ENCODE measurements around the gene HHEX.
"Not testable (repeated sequence)": the region's sequence is repeated elsewhere in the genome, so short reads cannot be mapped to it uniquely, and the experiment has no call there.

HHEX gene

DNA sequence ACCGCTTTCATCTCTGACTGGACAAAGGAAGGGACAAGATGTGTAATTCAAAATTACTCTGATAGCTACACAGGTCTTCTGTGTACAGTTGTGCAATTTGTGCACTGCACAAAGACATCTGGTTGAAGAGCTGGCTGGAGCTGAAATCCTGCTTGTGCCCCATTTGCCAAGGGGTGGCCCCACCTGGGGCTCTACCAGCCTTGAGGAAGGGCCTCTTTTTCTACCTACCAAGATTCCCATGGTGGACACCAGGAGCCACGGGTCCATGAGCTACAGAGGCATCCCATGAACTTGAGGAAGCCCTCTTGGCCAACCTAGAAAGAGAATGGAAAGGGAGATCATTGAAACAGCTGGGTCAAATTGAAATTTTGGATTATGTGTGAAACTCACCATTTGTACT, 43.2 kb downstream of the HHEX start:
- no peak for DNase-seq (ENCODE audit: low read depth)
- TF ChIP-seq, protein P1, sequence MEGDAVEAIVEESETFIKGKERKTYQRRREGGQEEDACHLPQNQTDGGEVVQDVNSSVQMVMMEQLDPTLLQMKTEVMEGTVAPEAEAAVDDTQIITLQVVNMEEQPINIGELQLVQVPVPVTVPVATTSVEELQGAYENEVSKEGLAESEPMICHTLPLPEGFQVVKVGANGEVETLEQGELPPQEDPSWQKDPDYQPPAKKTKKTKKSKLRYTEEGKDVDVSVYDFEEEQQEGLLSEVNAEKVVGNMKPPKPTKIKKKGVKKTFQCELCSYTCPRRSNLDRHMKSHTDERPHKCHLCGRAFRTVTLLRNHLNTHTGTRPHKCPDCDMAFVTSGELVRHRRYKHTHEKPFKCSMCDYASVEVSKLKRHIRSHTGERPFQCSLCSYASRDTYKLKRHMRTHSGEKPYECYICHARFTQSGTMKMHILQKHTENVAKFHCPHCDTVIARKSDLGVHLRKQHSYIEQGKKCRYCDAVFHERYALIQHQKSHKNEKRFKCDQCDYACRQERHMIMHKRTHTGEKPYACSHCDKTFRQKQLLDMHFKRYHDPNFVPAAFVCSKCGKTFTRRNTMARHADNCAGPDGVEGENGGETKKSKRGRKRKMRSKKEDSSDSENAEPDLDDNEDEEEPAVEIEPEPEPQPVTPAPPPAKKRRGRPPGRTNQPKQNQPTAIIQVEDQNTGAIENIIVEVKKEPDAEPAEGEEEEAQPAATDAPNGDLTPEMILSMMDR (conservative IDR thresholded peaks at IDR 0.05; ENCODE audit: control insufficient read depth, insufficient read depth, low read depth, low read length), result no peak
- no peak overlapping the region for H3K4me3 ChIP-seq (ENCODE audit: control insufficient read depth, low read depth, low read length)

DNA sequence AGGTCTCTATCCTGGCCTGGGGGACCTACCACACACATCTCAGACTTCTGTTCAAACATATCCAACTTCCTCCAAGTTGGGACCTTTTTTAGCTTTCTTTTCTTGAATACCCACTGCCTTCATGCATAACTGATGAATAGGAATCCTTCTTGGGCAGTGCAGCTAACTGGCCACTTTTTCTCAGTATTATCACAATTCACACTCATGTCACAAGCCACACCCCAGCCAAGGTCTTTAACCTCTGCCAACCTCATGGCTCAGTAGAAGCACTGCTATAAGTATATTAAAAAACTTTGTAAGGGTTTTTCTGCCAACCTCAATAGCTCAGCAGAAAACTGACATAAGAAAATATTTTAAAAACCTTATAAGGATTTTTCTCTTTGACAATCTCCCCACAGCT, 44.5 kb downstream of the HHEX start:
- no peak overlapping the region for H3K4me3 ChIP-seq (ENCODE audit: control insufficient read depth, low read depth, low read length)
- TF ChIP-seq, protein P1 (conservative IDR thresholded peaks at IDR 0.05; ENCODE audit: control insufficient read depth, insufficient read depth, low read depth, low read length), result no peak
- DNase-seq (ENCODE audit: low read depth), result no peak

DNA sequence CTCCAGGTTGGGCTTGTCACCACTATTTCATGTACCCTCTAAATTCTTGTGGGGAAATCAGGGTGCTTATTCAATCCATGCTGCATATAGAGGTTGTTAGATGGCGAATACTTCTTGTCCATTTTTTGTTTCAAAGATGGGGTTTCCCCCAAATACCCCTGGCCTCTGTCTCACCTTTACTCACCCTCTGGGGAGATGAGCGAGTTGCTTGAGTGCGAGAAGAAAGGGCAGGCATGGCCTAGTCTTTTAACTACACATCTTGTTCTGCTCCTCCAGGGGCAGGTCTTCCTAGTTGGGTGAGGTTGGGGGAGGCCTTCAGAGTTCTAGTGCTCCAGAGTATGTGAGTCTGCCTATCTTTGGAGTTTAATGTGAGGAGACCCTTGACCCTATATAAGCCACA, 46.2 kb downstream of the HHEX start:
- no peak overlapping the region for H3K4me3 ChIP-seq (ENCODE audit: control insufficient read depth, low read depth, low read length)
- no peak for DNase-seq (ENCODE audit: low read depth)
- TF ChIP-seq, protein P1 (conservative IDR thresholded peaks at IDR 0.05; ENCODE audit: control insufficient read depth, insufficient read depth, low read depth, low read length), result no peak

DNA sequence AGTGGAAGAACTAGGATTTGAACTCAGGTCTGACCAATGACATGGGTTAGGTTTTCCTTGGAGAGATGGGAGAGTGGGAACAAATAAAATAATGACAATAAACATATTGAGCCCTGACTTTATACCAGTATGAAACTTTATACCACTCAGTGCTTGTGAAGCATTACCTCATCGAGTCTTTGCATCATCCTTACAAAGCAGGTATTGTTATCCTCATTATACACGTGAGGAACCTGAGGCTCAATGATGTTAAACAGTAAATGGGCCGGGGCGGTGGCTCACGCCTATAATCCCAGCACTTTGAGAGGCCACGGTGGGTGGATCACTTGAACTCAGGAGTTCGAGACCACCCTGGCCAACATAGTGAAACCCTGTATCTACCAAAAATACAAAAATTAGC, 47.7 kb downstream of the HHEX start:
- no peak overlapping the region for H3K4me3 ChIP-seq (ENCODE audit: control insufficient read depth, low read depth, low read length)
- TF ChIP-seq, protein P1 (conservative IDR thresholded peaks at IDR 0.05; ENCODE audit: control insufficient read depth, insufficient read depth, low read depth, low read length), result no peak
- no peak for DNase-seq (ENCODE audit: low read depth)

DNA sequence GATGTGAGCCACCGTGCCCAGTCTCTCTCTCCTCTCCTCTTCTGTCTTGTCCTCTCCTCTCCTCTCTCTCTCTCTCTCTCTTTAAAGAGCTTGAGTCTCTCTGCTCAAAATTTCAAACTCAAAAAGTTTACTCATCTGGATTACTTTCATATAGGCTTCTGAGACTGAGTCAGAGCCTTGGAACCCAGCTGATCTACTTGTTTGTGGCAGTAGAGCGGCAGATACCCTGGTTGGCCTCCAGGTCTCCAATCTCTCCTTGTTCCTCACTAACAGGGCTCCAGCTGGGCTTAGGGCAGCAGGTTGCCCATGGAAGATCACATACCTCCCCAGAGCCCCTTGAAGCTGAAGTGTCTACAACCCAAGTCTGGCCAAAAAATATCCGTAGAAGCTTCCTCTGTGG, 51.0 kb downstream of the HHEX start:
- no peak overlapping the region for H3K4me3 ChIP-seq (ENCODE audit: control insufficient read depth, low read depth, low read length)
- no peak for DNase-seq (ENCODE audit: low read depth)
- TF ChIP-seq, protein P1 (conservative IDR thresholded peaks at IDR 0.05; ENCODE audit: control insufficient read depth, insufficient read depth, low read depth, low read length), result no peak

DNA sequence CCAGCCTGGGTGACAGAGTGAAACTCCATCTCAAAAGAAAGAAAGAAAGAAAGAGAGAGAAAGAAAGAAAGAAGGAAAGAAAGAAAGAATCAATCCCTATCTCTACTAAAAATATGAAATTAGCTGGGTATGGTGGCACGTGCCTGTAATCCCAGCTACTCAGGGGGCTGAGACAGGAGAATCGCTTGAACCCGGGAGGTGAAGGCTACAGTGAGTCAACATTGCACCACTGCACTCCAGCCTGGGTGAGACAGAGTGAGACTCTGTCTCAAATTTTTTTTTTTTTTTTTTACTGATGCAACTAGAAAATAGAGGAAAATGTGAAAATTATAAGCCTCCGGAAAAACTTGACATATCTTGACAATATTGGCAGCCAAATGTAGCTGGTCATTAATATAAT, 52.0 kb downstream of the HHEX start:
- H3K4me3 ChIP-seq (ENCODE audit: control insufficient read depth, low read depth, low read length); DNase-seq (ENCODE audit: low read depth): not testable (repeated sequence)

DNA sequence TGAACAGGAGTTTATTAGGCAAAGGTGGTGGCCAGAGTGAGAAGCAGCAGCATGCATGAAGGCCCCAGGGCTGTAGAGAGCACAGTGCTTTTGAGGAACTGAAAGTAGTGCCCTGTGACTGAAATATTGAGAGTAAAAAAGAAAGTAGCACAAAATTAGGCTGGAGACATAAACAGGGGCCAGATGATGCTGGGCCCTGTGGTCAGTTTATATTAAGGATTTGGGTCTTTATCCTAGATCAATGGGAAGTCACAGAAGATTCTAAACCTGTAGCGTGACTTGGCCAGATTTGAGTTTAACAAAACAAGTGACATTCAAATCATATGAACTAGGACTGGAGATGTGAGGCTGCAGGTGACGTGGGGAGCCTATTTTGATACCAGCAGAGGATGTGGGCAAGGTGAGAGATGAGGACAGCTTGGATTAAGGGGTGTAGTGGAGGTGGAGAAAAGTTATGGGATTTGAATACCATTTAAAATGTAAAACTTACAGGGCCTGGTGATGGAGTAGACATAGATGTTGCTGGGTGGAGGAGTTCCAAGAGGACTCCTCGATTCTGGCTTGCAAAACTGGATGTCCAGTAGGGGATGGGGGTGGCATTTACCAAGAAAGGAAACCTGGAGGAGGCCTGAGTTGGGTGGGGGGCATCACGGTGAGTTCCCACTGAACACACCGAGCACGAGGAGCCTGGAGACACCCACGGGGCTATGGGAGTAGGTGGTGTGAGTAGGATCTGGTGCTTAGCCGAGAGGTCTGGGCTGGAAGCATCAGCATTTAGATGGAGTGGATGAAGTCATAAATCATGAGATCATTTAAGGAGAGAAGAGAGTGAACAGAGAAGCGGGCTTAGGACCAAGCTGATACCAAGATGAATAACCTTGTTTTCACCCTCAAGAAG, 52.8 kb downstream of the HHEX start:
- no peak for DNase-seq (ENCODE audit: low read depth)
- no peak overlapping the region for H3K4me3 ChIP-seq (ENCODE audit: control insufficient read depth, low read depth, low read length)
- TF ChIP-seq, protein P1 (conservative IDR thresholded peaks at IDR 0.05; ENCODE audit: control insufficient read depth, insufficient read depth, low read depth, low read length), result no peak

All from fibroblast of mammary gland (primary cell).